Measurements from ENCODE around the gene GMEB1.
"Not testable (repeated sequence)": the region's sequence is repeated elsewhere in the genome, so short reads cannot be mapped to it uniquely, and the experiment has no call there.

Gene GMEB1

GRCh38 chr1:28668191-28668955 lies at the start of gene GMEB1:
GMEB1 (plus strand) TSS chr1:28668784; CDS start chr1:28683613, 14,829 bp downstream.
- no peaks in the 10 kb centered on the region for H3K27me3 Mint-ChIP-seq
- H3K4me1 Mint-ChIP-seq: peaks cover 22% of the 10 kb centered on the region
- peak; percentile 83 for ATAC-seq
- no peaks in the 10 kb centered on the region for H3K9me3 Mint-ChIP-seq
- H3K4me3 Mint-ChIP-seq: peak within 1 kb of the TSS; percentile 96 to 100
- peak; percentile 85 to 89 for DNase-seq
- H3K27ac Mint-ChIP-seq: peak within 1 kb of the TSS; percentile 98 to 99

GRCh38 chr1:28631713-28632112 lies 36.9 kb upstream of the GMEB1 start:
- DNase-seq (no peak), ATAC-seq (no peak)
- Mint-ChIP-seq H3K4me3 (no peak overlapping the region), H3K27ac (no peak overlapping the region), H3K9me3 (no peaks in the 10 kb centered on the region), H3K27me3 (no peaks in the 10 kb centered on the region), H3K4me1 (peaks cover 18% of the 10 kb centered on the region)

- Mint-ChIP-seq H3K4me1 (peaks cover 18% of the 10 kb centered on the region), H3K27me3 (no peaks in the 10 kb centered on the region), H3K9me3 (no peaks in the 10 kb centered on the region), H3K27ac (no peak overlapping the region), H3K4me3 (no peak overlapping the region)
- DNase-seq: no peak
- no peak for ATAC-seq
Observed at GRCh38 chr1:28632560-28632959, 36.0 kb upstream of the GMEB1 start.

GRCh38 chr1:28640766-28641165 lies 27.8 kb upstream of the GMEB1 start:
- H3K4me3 Mint-ChIP-seq: peak overlapping the region; percentile 93 to 98
- H3K27me3 Mint-ChIP-seq: no peaks in the 10 kb centered on the region
- ATAC-seq: no peak
- DNase-seq: peak in 1 of 2 donors; percentile 36
- H3K9me3 Mint-ChIP-seq: no peaks in the 10 kb centered on the region
- no peak overlapping the region for H3K27ac Mint-ChIP-seq
- H3K4me1 Mint-ChIP-seq: peaks cover 61% of the 10 kb centered on the region

GRCh38 chr1:28642056-28642846 lies 26.3 kb upstream of the GMEB1 start:
- no peaks in the 10 kb centered on the region for H3K27me3 Mint-ChIP-seq
- peak; percentile 32 for ATAC-seq
- peak overlapping the region; percentile 98 to 100 for H3K27ac Mint-ChIP-seq
- peak overlapping the region; percentile 93 to 98 for H3K4me3 Mint-ChIP-seq
- H3K9me3 Mint-ChIP-seq: no peaks in the 10 kb centered on the region
- peaks cover 60% of the 10 kb centered on the region for H3K4me1 Mint-ChIP-seq
- no peak for DNase-seq

GRCh38 chr1:28642847-28643635 lies 25.5 kb upstream of the GMEB1 start, which contains the start of gene TAF12:
TAF12 (minus strand) TSS chr1:28643067; CDS start chr1:28622081, 20,986 bp downstream.
- Mint-ChIP-seq H3K27me3 (no peaks in the 10 kb centered on the region), H3K4me3 (peak within 1 kb of the TSS; percentile 93 to 98), H3K9me3 (no peaks in the 10 kb centered on the region), H3K4me1 (peaks cover 68% of the 10 kb centered on the region), H3K27ac (peak within 1 kb of the TSS; percentile 98 to 100)
- DNase-seq: peak; percentile 85 to 91
- ATAC-seq: peak; percentile 93

DNA sequence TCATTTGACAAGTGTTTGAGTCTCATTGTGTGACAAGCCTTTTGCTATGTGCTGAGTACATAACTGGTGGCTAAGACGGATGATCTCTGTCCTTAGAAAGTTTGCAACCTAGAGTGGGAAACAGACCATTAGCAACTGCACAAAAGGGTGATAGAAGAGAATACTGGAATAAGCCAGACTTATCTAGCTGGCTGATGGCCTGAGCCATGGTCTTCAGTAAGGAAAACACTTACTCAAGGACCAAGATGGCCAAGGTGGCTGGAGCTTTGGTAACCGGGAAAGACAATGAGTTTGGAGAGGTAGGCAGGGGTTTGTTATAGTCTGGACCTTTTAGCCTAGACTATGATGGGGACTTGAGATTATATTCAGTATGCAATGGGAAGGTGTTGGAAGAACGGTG lies 24.1 kb upstream of the GMEB1 start:
- Mint-ChIP-seq H3K4me3 (peak overlapping the region; percentile 93 to 98), H3K9me3 (no peaks in the 10 kb centered on the region), H3K27me3 (no peaks in the 10 kb centered on the region), H3K27ac (peak overlapping the region in 1 of 2 donors; percentile 100), H3K4me1 (peaks cover 81% of the 10 kb centered on the region)
- DNase-seq (no peak), ATAC-seq (no peak)

GRCh38 chr1:28645406-28645805 lies 23.2 kb upstream of the GMEB1 start:
- H3K27ac Mint-ChIP-seq, H3K4me3 Mint-ChIP-seq, H3K27me3 Mint-ChIP-seq, DNase-seq, ATAC-seq, H3K9me3 Mint-ChIP-seq: not testable (repeated sequence)
- peaks cover 74% of the 10 kb centered on the region for H3K4me1 Mint-ChIP-seq

GRCh38 chr1:28646040-28646439 lies 22.5 kb upstream of the GMEB1 start:
- Mint-ChIP-seq H3K9me3 (no peaks in the 10 kb centered on the region), H3K27me3 (no peaks in the 10 kb centered on the region), H3K27ac (no peak overlapping the region), H3K4me1 (peaks cover 68% of the 10 kb centered on the region), H3K4me3 (no peak overlapping the region)
- DNase-seq (no peak), ATAC-seq (no peak)

GRCh38 chr1:28648008-28648473 lies 20.5 kb upstream of the GMEB1 start:
- ATAC-seq (peak; percentile 82), DNase-seq (peak; percentile 87 to 93)
- no peaks in the 10 kb centered on the region for H3K27me3 Mint-ChIP-seq
- peak overlapping the region; percentile 100 for H3K27ac Mint-ChIP-seq
- no peaks in the 10 kb centered on the region for H3K9me3 Mint-ChIP-seq
- peaks cover 52% of the 10 kb centered on the region for H3K4me1 Mint-ChIP-seq
- peak overlapping the region; percentile 93 for H3K4me3 Mint-ChIP-seq

GRCh38 chr1:28648474-28649198 lies 19.9 kb upstream of the GMEB1 start, which contains the start of gene RNU11:
RNU11 (plus strand) TSS chr1:28648600.
- Mint-ChIP-seq H3K4me1 (peaks cover 48% of the 10 kb centered on the region), H3K4me3 (peak within 1 kb of the TSS; percentile 93), H3K27me3 (no peaks in the 10 kb centered on the region), H3K27ac (peak within 1 kb of the TSS; percentile 100), H3K9me3 (no peaks in the 10 kb centered on the region)
- DNase-seq (peak; percentile 92), ATAC-seq (peak; percentile 84)

DNA sequence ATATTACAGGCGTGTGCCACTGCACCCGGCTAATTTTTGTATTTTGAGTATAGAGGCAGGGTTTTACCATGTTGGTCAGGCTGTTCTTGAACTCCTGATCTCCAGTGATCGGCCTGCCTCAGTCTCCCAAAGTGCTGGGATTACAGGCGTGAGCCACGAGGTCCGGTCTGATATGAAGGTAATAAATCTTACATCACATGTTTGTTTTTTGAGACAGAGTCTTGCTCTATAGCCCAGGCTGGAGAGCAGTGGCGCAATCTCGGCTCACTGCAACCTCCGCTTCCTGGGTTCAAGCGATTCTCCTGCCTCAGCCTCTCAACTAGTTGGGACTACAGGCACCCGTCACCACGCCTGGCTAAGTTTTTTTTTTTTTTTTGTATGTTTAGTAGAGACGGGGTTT lies 15.5 kb upstream of the GMEB1 start:
- H3K4me1 Mint-ChIP-seq: peaks cover 12% of the 10 kb centered on the region

DNA sequence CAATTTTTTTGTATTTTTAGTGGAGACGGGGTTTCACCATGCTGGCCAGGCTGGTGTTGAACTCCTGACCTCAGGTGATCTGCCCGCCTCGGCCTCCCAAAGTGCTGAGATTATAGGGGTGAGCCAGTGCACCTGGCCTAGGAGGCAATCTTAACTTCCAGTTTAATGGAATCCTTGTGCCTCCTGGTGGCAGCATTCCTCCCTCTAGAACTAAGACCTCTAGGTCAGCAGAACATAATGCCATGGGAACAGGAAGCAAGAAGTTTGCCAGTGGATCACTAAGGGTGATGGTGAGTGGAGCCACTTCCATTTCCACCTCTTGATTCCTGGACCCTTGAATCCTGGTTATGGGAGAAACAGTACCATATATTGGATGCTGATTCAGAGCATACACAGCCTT lies 14.7 kb upstream of the GMEB1 start:
- not testable (repeated sequence) for ATAC-seq, H3K4me3 Mint-ChIP-seq, H3K27ac Mint-ChIP-seq, H3K4me1 Mint-ChIP-seq, DNase-seq, H3K9me3 Mint-ChIP-seq, H3K27me3 Mint-ChIP-seq

More for the DNA sequence above, 15.5 kb upstream of the GMEB1 start:
- not testable (repeated sequence) for ATAC-seq, DNase-seq, H3K9me3 Mint-ChIP-seq, H3K27ac Mint-ChIP-seq, H3K27me3 Mint-ChIP-seq, H3K4me3 Mint-ChIP-seq

- H3K4me1 Mint-ChIP-seq, H3K27me3 Mint-ChIP-seq, DNase-seq, H3K9me3 Mint-ChIP-seq, ATAC-seq, H3K27ac Mint-ChIP-seq, H3K4me3 Mint-ChIP-seq: not testable (repeated sequence)
Observed at GRCh38 chr1:28655448-28656311, 12.9 kb upstream of the GMEB1 start.

Measured in stimulated activated naive CD8-positive, alpha-beta T cell treated with anti-CD3 and anti-CD28 coated beads, Interleukin-15, amount 100 ng/mL, for 72 hours (primary cell).